CD4-positive, alpha-beta T cell treated with Interleukin-15 for 4 hours (primary cell): ENCODE results near the gene PPP1R16B.

ENCODE experiments used
- DNase-seq: peaks from one replicate; pipeline ENCODE4 v3.0.0-alpha.2; 2020; ENCODE audit warnings: low spot score

The PPP1R16B gene

DNA sequence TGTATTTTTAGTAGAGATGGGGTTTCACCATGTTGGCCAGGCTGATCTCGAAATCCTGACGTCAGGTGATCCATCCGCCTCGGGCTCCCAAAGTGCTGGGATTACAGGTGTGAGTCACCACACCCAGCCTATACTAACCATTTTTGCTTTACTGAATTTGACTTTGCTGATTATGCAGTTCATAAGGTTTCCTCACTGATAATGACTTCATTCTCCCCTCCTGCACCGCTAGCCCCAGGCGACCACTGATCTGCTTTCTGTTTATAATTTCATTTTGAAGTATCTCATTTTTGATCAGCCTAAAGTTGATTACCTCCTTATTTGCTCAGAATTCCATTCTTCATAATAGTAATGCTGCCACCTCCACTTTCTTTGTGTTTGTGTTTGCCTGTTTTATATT, 72.0 kb downstream of the PPP1R16B start:
- DNase-seq = no peak

DNA sequence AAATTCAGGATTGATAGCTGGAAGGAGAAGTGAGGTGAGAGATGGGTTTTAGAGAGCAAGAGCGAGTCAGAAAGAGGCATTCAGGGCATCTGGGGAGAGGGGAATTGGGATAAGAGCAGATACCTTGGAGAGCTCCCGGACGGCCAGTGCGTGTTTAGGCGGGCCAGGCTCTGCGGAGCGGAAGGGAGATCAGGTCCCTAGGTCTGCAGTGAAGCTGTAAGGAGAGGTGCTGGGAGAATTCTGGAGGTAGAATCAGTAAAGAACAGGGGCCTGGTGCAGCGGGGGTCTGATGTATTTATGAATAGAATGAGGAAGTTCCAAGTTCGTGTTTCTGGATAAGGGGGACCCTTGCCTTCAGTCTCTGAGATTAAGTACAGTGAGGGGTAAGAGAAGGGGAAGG, 73.4 kb downstream of the PPP1R16B start:
- DNase-seq = no peak

DNA sequence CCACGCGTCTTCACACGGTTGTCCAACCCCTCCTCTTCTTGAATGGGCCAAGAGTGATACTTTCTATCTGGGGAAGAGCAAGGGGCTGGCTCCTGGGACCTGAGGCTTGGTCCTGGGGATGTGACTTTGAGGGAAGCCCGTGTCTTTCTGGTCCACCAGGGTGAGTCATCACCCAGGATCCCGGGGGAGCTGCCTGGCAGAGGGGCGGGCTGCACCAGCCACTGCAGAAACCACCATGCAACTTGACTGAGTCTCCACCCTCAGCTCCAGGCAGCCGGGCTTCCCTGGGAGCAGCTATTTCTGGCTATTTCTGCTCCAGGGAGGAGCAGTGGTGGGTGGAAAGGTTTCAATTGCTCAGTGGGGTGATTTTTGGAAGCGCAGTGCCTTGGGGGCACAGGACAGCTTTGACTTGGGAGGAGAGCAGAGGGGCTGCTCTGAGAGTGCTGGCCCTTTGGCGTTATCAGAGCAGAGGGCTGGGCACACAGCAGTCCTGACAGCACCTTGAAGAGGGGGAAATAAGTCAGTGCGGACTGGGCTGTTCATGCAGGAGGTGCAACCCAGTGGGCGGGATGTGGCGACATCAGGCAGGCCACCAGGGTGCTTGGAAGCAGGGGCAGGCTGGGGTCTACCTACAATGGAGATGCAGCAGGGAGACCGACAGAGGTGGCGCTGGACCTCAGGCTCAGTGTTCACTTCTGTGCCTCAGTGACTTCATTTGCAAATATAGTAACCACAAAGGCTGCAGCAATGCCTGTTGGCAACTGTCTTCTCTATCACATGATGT, 75.6 kb downstream of the PPP1R16B start:
- no peak for DNase-seq

DNA sequence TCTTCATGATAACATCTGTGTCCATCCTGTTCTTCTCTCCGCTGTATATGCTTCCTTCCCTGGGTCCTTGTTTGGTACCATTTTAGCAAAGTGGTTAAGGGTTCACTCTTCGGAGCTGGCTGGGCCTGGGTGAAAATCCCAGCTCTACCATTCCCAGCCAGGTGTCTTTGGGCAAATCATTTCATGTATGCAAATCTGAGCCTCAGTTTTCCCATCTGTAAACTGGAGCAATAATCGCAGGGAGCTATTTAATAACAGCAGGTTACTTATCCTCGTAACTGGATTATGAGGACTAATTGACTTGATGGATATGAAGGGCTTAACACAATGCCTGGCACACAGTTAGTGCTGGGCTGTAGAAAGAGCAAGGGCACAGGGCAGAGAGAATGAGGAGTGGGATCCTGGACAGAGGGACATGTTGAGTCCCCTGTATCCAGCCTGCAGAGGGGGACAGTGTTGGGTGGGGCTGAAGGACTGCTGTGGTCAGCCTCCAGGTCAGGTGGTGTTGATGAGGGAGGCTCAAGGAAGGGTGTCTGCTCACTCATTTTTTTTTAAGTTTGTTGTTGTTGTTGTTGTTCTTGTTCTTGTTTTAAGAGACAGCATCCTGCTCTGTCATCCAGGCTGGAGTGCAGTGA, 76.4 kb downstream of the PPP1R16B start:
- DNase-seq = no peak

DNA sequence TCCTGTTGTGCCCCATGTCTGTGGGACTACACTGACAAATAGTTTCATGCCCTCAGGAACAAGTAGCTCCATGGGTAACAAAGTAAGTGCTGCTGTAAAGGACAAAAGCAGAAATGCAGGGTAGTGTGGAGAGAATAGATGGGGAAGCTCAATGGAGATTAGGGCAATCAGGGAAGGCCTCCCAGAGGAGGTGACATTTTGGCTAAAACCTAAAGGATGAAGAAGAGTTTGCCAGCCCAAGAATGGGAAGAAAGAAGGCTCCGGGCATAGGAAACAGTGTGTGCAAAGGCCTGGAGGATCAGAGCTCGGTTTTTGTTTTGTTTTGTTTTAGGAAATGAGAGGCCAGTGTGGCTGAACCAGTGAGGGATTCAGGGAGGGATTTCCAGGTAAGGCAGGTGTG, 77.1 kb downstream of the PPP1R16B start:
- no peak for DNase-seq

DNA sequence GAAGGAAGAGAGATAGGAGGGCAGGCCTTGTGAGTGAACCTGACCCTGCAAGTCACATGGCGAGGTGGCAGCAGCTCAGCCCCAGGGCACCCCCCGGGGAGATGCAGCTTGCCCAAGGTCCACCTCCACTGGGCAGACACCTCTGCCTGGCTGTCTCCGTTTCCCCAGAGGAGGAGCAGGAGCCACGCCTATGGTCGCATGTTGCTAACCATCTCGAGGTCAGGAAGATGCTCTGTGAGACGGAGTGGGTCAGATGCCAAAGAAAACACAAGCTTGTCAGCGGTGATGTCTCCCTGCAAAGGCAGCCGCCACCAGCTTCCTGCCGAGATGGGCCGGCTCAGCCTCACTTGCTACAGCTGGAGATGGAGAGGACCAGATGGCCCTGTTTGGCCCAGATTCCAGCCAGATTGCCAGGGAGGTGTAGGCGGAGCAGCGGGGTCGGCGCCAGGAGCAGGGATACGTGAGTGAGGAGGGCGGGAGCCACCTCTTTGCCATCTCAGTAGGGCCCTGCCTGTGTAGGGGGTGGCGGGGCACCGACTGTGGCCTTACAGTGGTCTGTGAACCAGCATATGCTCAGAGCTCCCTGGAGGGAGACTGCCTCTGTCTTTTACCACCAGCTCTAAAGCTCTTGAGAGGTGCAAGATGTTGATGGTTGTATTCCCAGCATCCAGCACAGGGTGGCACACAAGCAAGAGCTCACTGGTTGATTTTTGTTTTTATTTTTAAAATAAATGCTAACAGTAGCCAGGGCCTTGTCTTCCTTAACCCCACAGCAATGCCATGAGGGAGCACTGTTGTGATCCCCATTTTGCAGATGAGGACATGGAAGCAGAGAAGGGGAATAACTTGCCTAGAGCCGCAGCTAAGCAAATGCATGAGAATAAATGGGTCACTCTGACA, 77.8 kb downstream of the PPP1R16B start:
- no peak for DNase-seq

DNA sequence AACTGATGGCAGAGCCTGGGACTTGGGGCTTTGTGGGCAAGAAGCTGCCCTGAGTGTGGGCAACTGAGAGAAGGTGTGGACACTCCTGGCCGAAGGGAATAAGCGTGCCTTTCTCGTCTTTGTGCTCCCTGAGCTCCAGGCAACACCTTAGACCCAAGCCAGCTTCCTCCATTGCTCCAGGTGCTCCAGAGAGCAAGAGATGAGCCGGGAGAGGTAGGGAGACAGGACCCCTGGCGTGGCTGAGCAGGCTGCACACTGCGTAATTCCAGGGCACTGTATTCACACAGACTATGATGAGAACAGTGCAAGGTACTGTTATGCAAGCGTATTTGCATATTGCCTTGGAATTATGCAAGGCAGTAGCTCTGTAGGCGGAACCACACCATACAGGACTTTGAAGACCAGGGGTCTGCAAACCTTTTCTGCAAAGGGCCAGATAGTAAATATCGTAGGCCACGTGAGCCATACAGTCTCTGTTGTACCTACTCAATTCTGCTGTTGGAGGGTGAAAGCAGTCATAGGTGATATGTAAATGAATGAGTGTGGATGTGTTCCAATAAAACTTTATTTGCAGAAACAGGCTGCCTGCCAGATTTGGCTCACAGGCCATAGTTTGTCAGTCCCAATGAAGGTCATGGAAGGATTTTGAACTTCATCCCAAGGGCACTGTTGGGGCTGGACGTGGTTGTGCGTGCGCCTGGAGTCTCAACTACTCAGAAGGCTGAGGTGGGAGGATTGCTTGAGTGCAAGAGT, 78.7 kb downstream of the PPP1R16B start:
- no peak for DNase-seq

DNA sequence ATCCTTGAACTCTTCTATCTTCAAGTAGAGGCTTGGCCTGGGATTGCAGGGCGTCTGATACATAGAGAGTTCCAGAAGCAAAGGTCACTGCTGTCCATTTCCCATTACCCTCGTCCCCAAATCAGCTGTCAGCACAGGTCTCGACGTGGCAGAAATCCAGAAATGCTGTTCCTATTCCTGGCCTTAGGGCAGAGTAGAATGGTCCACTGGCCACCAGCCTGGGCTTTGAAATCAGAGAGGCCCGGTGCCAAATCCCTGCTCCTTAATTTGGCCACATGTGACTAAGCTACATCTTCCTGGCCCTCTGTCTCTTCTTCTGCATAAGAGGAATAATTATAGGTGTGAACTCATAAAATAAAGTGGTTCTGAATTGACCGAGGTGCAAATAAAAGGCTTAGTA, 79.9 kb downstream of the PPP1R16B start:
- no peak for DNase-seq

DNA sequence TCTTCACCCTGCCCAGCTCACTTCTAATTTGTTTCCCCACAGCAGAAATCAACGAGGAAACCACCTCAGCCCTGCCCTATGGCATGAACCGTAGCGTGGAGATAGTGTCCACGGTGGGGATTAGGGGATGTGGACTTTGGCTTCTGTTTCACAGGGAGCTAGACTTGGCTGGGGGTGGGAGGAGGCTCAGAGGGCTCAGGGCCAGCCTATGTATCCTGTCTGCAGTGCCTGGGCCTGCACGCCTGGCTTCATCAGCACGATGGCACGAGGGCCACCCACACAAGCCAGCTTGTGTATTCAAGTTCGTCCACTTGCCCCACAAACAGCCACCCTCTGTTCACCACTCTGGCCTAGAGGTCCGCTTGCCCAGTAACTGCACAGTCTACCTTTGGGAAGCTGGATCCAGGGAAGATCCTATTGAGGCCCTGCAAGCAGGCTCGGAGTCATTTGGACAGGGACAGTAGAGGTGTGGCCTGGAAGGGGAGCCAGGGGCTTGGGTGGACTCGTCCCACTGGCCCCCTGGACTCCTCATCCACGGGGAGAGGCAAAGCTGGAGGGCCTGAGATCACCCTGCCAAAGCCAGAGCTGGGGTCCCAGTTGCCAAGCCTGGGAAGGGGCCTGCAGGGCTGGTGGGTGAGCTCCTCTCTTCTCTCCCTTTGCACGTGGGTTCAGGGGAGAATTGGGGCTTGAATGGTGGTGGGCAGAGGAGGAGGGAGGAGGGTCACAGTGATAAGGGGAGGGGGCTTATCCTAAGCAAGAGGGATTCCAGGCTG, 82.7 kb downstream of the PPP1R16B start:
- no peak for DNase-seq

DNA sequence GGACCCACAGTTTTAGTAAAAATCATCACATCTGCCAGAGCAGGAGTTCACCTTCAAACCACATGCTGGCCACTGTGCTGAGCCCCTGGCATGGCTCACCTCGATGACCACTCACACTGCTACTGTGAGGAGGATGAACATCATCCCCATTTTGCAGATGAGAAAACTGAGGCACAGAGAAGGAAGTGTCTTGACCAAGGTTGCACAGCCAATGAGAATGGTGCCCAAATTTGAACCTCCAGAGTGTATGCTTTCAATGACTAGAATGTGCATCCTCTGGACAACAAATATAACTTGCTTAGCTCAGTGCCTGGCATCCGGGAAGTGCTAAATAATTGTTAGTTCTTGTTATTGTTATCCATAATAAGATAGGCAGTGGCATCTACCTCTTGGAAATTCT, 83.6 kb downstream of the PPP1R16B start:
- no peak for DNase-seq

DNA sequence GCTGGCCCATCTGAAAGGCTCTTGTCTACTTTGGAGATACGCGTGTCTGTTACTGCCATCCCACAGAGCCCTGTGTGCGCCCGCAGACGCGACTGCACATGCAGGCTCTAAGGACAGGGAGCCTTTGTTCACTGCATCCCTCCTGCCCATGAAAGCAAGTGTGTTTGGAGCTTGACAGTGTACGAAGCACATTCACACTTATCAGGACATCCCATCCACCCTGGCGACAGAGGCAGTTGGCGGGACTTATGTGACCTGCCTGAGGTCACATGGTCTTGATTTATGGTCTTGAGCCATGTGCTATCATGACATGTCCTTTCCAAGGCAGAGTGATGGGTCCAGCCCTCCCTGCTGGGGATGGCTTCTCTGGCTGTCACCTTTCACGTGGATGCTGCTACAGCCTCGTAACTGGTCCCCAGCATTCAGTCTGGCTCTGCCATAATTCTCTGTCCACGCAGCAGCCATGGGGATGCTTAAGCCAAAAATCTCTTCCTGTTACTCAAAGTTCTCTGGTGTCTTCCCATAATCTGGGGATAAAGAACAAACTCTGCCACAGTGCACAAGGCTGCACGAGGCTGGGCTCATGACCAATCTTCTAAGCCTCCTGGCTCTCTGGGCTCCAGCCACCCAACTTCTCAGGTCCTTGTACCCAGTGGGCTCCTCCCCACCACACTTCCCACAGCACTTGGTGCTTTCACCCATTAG, 84.4 kb downstream of the PPP1R16B start:
- no peak for DNase-seq

DNA sequence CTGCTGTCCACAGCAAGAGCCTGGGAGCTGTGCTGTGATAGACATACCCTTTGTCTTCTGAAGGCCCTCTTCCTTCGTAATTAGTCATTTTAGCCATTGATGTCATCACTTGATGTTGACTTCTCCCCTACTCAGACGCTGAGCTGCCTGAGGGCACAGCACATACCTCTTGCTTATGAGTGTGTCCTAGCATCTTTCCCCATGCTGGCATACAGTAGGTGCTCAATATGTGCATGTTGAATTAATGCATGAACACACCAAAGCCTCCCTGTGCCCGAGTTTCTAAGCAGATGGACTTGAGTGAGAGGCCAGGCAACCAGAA, 85.0 kb downstream of the PPP1R16B start:
- DNase-seq = no peak

DNA sequence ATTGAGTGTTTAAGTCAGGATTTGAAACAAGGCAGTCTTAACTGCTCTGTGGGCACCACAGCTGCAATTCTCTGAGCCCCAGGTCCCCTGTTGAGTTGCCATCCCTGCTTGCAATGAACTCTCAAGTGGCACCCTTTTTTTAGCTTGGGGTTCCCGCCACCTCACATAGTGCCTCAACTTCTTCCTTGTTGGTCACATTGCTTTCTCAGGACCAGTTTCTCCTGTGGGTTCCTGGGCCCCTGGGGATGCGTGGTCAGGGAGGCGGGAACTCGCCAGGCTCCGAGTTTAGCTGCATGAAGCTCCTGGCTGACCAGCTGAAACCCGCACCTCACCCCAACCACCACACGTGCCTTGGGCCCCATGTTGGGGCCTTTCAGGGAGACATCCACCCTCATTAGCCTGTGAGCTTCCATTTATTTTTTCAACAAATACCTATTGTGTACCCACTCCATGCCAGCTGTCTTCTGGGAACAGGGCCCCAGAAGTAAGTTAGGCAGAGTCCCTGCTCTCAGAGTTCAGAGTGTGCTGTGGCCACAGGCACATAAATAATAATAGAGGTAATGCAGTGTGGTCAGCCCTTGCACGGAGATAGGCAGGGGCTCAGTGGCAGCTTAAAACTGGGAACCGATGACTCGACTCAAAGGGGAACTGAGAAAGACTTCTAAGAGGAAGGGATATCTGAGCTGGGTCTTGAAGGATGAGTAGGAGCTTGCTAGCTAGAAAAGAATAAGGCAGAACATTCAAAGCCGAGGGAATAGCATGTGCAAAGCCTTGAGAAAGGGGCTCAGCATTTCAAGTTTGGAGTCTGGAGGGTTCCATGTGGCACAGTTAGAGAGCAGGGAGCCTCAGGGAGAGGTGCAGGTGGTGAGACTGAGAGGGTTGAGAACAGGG, 86.8 kb downstream of the PPP1R16B start:
- no peak for DNase-seq

DNA sequence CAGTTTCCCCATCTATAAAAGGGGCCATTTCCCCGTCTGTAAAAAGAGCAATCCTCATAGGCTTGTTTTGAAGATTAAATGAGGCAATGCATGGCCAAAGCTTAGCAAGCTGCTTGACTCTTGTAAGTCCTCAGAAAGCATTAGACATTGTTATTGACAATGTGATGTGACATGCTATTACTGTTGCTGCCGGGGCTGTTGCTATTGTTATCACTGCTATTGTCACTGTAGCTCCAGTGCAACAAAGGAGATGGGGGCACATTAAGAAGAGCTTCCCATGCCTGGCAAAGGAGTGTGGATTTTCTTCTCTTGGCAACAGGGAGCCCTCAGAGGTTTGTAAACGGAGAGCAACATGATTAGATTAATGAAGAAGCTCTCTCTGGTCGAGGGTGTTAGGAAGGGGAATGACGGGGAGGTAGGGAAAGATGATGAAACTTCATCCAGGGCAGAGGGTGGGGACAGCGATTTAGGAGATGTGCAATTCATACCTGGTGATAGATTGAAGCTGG, 87.6 kb downstream of the PPP1R16B start:
- DNase-seq = no peak

DNA sequence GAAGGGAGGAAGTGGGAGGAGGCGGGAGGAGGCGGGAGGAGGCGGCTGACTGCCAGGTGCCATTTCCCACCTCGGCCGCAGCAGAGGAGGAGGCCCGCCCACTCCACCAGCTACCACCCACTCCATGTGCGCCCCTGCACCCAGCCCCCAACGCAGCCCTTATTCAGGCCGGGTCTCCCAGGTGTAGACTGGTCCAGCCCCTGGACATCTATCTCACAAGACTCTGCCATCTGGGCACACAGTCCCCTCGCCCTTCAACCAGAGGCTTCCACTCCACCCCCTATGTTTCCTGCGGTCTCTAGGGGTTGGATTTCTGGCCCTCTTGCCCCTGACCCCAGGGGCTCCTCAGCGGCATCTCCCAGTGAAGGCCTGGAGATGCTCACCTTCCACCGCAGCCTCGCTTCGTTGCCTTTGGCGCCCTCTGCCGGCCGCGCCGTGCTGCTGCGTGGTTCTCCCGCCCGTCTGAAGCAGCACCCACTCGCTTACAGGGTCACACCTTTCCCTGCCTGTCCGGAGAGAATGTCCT, 88.1 kb downstream of the PPP1R16B start:
- peak; percentile 83 for DNase-seq

DNA sequence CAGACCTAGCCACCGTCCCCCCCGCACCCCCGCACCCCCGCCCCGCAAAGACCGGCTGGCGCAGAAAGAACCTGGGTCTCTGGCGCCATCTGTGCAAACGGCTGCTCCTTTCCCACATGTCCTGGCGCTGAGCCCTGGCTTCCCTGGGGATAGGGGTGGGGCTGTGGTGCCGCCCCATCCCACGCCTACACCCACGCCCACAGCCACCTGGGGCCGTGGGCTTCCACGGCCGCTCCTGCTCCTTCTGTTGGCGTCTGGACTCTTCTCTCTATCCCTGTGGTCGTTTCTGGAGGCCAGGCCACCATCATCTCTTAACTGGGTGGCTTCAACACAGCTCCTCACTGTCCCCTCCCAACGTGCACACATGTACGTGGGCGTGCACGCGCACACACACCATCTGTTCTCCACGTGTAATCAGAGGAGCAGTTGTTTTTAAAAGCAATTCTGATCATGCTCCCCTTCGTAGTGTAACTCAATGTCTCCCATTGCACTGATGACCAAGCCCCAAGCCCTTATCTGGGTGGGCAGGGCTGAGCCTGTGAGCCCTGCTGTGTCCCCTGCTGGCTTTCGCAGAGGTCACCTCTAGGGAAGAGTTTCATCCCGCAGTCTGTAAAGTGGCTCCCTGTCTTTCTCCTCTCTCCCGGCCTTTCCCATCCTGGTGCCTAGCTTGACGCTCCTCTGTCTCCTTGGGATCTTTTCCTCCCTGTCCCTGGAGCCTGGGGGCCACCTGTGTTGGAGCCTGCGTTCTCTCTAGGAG, 88.8 kb downstream of the PPP1R16B start:
- no peak for DNase-seq

DNA sequence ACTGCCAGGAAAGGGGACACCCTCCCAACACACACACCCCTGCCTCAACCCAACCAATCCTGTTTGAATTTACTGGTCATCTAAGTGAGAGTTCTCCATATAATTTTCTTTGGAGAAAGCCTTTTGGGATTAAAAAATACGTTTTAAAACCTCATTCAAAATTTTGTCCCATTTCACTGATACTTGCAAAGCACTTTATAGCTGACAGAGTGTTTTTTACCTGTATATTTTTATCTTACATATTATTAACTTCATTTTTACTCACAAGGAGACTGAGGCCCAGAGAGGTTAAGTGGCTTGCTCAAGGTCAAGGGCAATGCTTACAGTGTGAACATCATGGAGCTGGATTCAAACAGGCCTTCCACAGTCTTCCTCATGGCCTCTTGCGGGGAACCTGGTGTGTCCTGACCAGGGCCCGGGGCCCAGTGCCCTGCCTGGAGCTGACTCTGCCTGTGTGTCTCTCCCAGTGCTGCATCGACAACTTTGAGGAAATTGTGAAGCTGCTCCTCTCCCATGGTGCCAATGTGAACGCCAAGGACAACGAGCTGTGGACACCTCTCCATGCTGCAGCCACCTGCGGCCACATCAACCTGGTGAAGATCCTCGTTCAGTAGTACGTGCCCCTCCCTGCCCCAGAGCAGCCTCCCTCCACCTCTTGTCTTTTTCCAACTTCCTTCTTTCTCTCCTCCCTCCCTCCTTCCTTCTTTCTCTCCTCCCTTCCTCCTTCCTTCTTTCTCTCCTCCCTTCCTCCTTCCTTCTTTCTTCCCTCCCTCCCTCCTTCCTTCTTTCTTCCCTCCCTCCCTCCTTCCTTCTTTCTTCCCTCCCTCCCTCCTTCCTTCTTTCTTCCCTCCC, 89.8 kb downstream of the PPP1R16B start:
- DNase-seq = no peak
